IMR-90 (cell line): ENCODE measurements around the gene MS4A15. TPM values are rescaled to one million over a fixed set of nuclear protein-coding genes. Genes with fewer than 3 reads are reported as not detected.

ENCODE experiments used
- ATAC-seq: fragments of 200-7000 bp; cut with Tn5 transposase; 2 replicates; pipeline ENCODE4 v1.9.1; 2020; ENCODE audit warnings: low read depth, mild to moderate bottlenecking, moderate library complexity
- BruUV-seq: library from RNA; stranded (reverse); fragments of 400-500 nt; replicated peaks from 2 replicates; lab custom pipeline; 2021; lab: Mats Ljungman, UMichigan
- CTCF ChIA-PET: fragments of 300-600 bp; formaldehyde crosslinking; extraction: SDS; loops from one replicate; lab custom pipeline; 2021; ENCODE audit warnings: antibody characterized with exemption; lab: Yijun Ruan, JAX
- POLR2A ChIA-PET: fragments of 300-600 bp; sonication (Branson Sonifier 250); formaldehyde crosslinking; loops from one replicate; lab custom pipeline; 2022; ENCODE audit warnings: antibody characterized with exemption; ENCODE audit not compliant: unreplicated experiment; lab: Charles Lee
- DNase-seq: peaks from one replicate; pipeline ENCODE4 v3.0.0; 2013
- H2AFZ ChIP-seq: replicated peaks from 2 replicates; pipeline ENCODE3; 2013; ENCODE audit warnings: low read length, mild to moderate bottlenecking; ENCODE audit not compliant: poor library complexity
- H2AK5ac ChIP-seq: 2 replicates; pipeline ENCODE4 v1.6.1; 2013; ENCODE audit warnings: low read depth, low read length, inconsistent platforms
- H2AK9ac ChIP-seq: replicated peaks from 2 replicates; pipeline ENCODE3; 2013; ENCODE audit warnings: mild to moderate bottlenecking, low read depth, low read length, moderate library complexity; ENCODE audit not compliant: poor library complexity
- H2BK120ac ChIP-seq: 2 replicates; pipeline ENCODE4 v1.6.1; 2013; ENCODE audit warnings: low read depth, low read length, inconsistent platforms
- H2BK15ac ChIP-seq: 3 replicates; pipeline ENCODE4 v1.6.1; 2013; ENCODE audit warnings: low read depth, low read length, inconsistent platforms
- H2BK20ac ChIP-seq: 2 replicates; pipeline ENCODE4 v1.6.1; 2013; ENCODE audit warnings: low read depth, mild to moderate bottlenecking, inconsistent platforms, low read length, moderate library complexity
- H2BK5ac ChIP-seq: 2 replicates; pipeline ENCODE4 v1.6.1; 2013; ENCODE audit warnings: mild to moderate bottlenecking, low read depth, low read length, inconsistent platforms; ENCODE audit not compliant: poor library complexity, severe bottlenecking
- H3K14ac ChIP-seq: replicated peaks from 2 replicates; pipeline ENCODE4 v1.6.1; 2013; ENCODE audit warnings: low read depth, low read length, inconsistent platforms
- H3K18ac ChIP-seq: 2 replicates; pipeline ENCODE4 v1.6.1; 2013; ENCODE audit warnings: low read depth, low read length, control low read depth
- H3K23ac ChIP-seq: 2 replicates; pipeline ENCODE4 v1.6.1; 2013; ENCODE audit warnings: low read depth, low read length, inconsistent platforms
- H3K27ac ChIP-seq: 2 replicates; pipeline ENCODE4 v1.5.1; 2013; ENCODE audit warnings: mild to moderate bottlenecking, control low read depth, low read length; ENCODE audit not compliant: insufficient read depth
- H3K27me3 ChIP-seq: 2 replicates; pipeline ENCODE4 v1.6.1; 2013; ENCODE audit warnings: low read length; ENCODE audit not compliant: control insufficient read depth, insufficient read depth
- H3K36me3 ChIP-seq: 2 replicates; pipeline ENCODE4 v1.6.1; 2013; ENCODE audit warnings: low read length, mixed read lengths; ENCODE audit not compliant: control insufficient read depth, insufficient read depth
- H3K4ac ChIP-seq: 2 replicates; pipeline ENCODE4 v1.6.1; 2013; ENCODE audit warnings: low read depth, low read length, inconsistent platforms
- H3K4me1 ChIP-seq: 2 replicates; pipeline ENCODE4 v1.6.1; 2013; ENCODE audit warnings: low read length, mixed read lengths; ENCODE audit not compliant: control insufficient read depth, insufficient read depth
- H3K4me2 ChIP-seq: 2 replicates; pipeline ENCODE4 v1.6.1; 2013; ENCODE audit warnings: low read depth, mild to moderate bottlenecking, control low read depth, low read length, moderate library complexity
- H3K4me3 ChIP-seq: 2 replicates; pipeline ENCODE4 v1.5.1; 2013; ENCODE audit warnings: low read depth, mild to moderate bottlenecking, control low read depth, low read length, moderate library complexity; ENCODE audit not compliant: insufficient read depth
- H3K56ac ChIP-seq: 2 replicates; pipeline ENCODE4 v1.6.1; 2013; ENCODE audit warnings: low read length, inconsistent platforms; ENCODE audit not compliant: insufficient read depth; ENCODE audit errors: extremely low read depth
- H3K79me1 ChIP-seq, 2 experiments: 2 replicates each; pipeline ENCODE4 v1.6.1; 2013; ENCODE audit warnings: low read length in 2 of 2, inconsistent platforms in 1 of 2, low read depth in 1 of 2
- H3K9ac ChIP-seq: 2 replicates; pipeline ENCODE4 v1.6.1; 2013; ENCODE audit warnings: low read depth, low read length, control low read depth
- H3K9me1 ChIP-seq: 2 replicates; pipeline ENCODE4 v1.6.1; 2013; ENCODE audit warnings: low read length, inconsistent platforms; ENCODE audit not compliant: insufficient read depth
- H3K9me3 ChIP-seq: 2 replicates; pipeline ENCODE4 v1.6.1; 2013; ENCODE audit warnings: low read length; ENCODE audit not compliant: control insufficient read depth, insufficient read depth
- H4K20me1 ChIP-seq: 2 replicates; pipeline ENCODE4 v1.6.1; 2013; ENCODE audit warnings: low read length, inconsistent platforms; ENCODE audit not compliant: insufficient read depth
- H4K5ac ChIP-seq: 2 replicates; pipeline ENCODE4 v1.6.1; 2013; ENCODE audit warnings: mild to moderate bottlenecking, low read depth, low read length, control low read depth
- H4K8ac ChIP-seq, 2 experiments: 2 replicates each; pipeline ENCODE4 v1.6.1; 2013; ENCODE audit warnings: low read depth in 2 of 2, low read length in 2 of 2, control low read depth in 1 of 2, inconsistent platforms in 1 of 2
- H4K91ac ChIP-seq: 2 replicates; pipeline ENCODE4 v1.6.1; 2013; ENCODE audit warnings: low read depth, low read length, inconsistent platforms; ENCODE audit not compliant: insufficient read depth
- CEBPB ChIP-seq: IDR thresholded peaks from 2 replicates; pipeline ENCODE4 v1.6.1; 2012; ENCODE audit warnings: low read depth, low read length, improper control_type of control experiment
- FOS ChIP-seq: fragments of 150-350 bp; IDR thresholded peaks from 2 replicates; pipeline ENCODE4 v1.6.1; 2016; ENCODE audit warnings: low read depth, low read length
- MAZ ChIP-seq: IDR thresholded peaks from 2 replicates; pipeline ENCODE4 v1.6.1; 2012; ENCODE audit warnings: low read depth, mild to moderate bottlenecking, low read length, improper control_type of control experiment, moderate library complexity, borderline replicate concordance
- NFE2L2 ChIP-seq: fragments of 150-350 bp; IDR thresholded peaks from 2 replicates; pipeline ENCODE4 v1.6.1; 2016; ENCODE audit warnings: low read depth, mild to moderate bottlenecking, low read length
- RAD21 ChIP-seq: IDR thresholded peaks from 2 replicates; pipeline ENCODE4 v1.6.1; 2012; ENCODE audit warnings: low read length, improper control_type of control experiment
- RCOR1 ChIP-seq: IDR thresholded peaks from 2 replicates; pipeline ENCODE4 v1.6.1; 2012; ENCODE audit warnings: mild to moderate bottlenecking, low read length, improper control_type of control experiment; ENCODE audit not compliant: insufficient replicate concordance
- WGBS, 2 experiments: methylation state at CpG; one replicate each; pipeline versions ENCODE4 v1.1.5 to v1.1.7; 2013; ENCODE audit warnings: missing lambda C conversion rate in 2 of 2; ENCODE audit not compliant: insufficient read length in 1 of 2; ENCODE audit errors: extremely low coverage in 2 of 2; 5-methylcytosine and 5-hydroxymethylcytosine counted together
- dilution Hi-C: fragments of 300-500 bp; cut with HindIII; formaldehyde crosslinking; loops from one replicate; pipeline ENCODE4 v1.14.3; 2018; ENCODE audit warnings: low sequenced_read_pairs; ENCODE audit not compliant: unreplicated experiment
- in situ Hi-C: fragments of 300-500 bp; cut with MboI; formaldehyde crosslinking; loops from 3 replicates; pipeline ENCODE4 v1.14.3; 2019; ENCODE audit warnings: low sequenced_read_pairs, inconsistent platforms, mixed read lengths
- intact Hi-C: fragments of 100-400 bp; cut with micrococcal nuclease; formaldehyde crosslinking; loops from 2 replicates; pipeline ENCODE4 v1.10.0; 2022
- polyA plus RNA-seq, 3 experiments: library from polyadenylated mRNA; depleted of rRNA; stranded (reverse); fragments of >200 nt; gene quantifications; 2 replicates each; pipeline ENCODE4 v1.2.3, GENCODE V29; 2012; ENCODE audit warnings: low replicate concordance in 1 of 3
- total RNA-seq: library from RNA; depleted of rRNA; stranded (reverse); fragments of >200 nt; gene quantifications from 2 replicates; pipeline ENCODE4 v1.2.3, GENCODE V29; 2012

Gene MS4A15
- total and polyA plus RNA-seq, 2 of the 4 experiments (the other 2 are of a cell fraction): not detected

GRCh38 chr11:60748225-60748624, 8.4 kb upstream of the MS4A15 start:
- H3K4me3 ChIP-seq: no peak overlapping the region
- no peak overlapping the region for H2AFZ ChIP-seq
- no peak overlapping the region for H4K5ac ChIP-seq
- no peaks in the 10 kb centered on the region for H3K9me1 ChIP-seq
- H3K14ac ChIP-seq: no peak overlapping the region
- in situ Hi-C loops: no loop called here
- no peaks in the 10 kb centered on the region for H3K36me3 ChIP-seq
- no peaks in the 10 kb centered on the region for H4K20me1 ChIP-seq
- CTCF ChIA-PET: no interaction called here
- DNase-seq (no peak), ATAC-seq (no peak)
- H3K9ac ChIP-seq: no peak overlapping the region
- no peak overlapping the region for H2BK5ac ChIP-seq
- no peak overlapping the region for H2AK9ac ChIP-seq
- TF ChIP-seq FOS: no peak
- TF ChIP-seq CEBPB: no peak
- TF ChIP-seq NFE2L2: no peak
- TF ChIP-seq MAZ: no peak
- TF ChIP-seq RAD21: no peak
- TF ChIP-seq RCOR1: no peak
- 93% methylated on average over 3 of the region's 17 CpGs; no CpG with 5 or more reads in 1 of the 2 experiments for WGBS, 2 experiments
- dilution Hi-C loops: no loop called here
- H2BK20ac ChIP-seq: no peak overlapping the region
- no peak overlapping the region for H2AK5ac ChIP-seq
- H4K91ac ChIP-seq: no peak overlapping the region
- H3K27ac ChIP-seq: no peak overlapping the region
- H2BK15ac ChIP-seq: no peak overlapping the region
- H2BK120ac ChIP-seq: no peak overlapping the region
- no peak overlapping the region for H3K56ac ChIP-seq
- H3K4ac ChIP-seq: no peak overlapping the region
- no peaks in the 10 kb centered on the region for H3K27me3 ChIP-seq
- H3K9me3 ChIP-seq: 0 out of 2 replicates have a peak, but pooled peaks cover 2% of the 10 kb centered on the region
- POLR2A ChIA-PET: no interaction called here
- no peak overlapping the region for H3K18ac ChIP-seq
- H4K8ac ChIP-seq: no peak overlapping the region
- BruUV-seq: no TSS peak
- no peaks in the 10 kb centered on the region for H3K4me1 ChIP-seq
- no peak overlapping the region for H3K4me2 ChIP-seq
- intact Hi-C loops: no loop called here
- no peaks in the 10 kb centered on the region for H3K79me1 ChIP-seq
- no peak overlapping the region for H3K23ac ChIP-seq
